WERI-Rb-1 (cell line): ENCODE measurements around the gene CCDC92.

Experiments
- DNase-seq: peaks from one replicate; pipeline ENCODE4 v3.0.0-alpha.2; 2020
- H3K27ac ChIP-seq: fragments of 250-450 bp; sonication (Bioruptor Pico); 2 replicates; pipeline ENCODE4 v1.5.1; 2020; ENCODE audit warnings: mild to moderate bottlenecking, moderate library complexity
- H3K27me3 ChIP-seq: fragments of 250-450 bp; sonication (Bioruptor Pico); 2 replicates; pipeline ENCODE4 v1.5.1; 2021; ENCODE audit warnings: mild to moderate bottlenecking, low read depth, moderate library complexity; ENCODE audit not compliant: insufficient read depth, severe bottlenecking
- H3K36me3 ChIP-seq: fragments of 250-450 bp; sonication (Bioruptor Pico); 2 replicates; pipeline ENCODE4 v1.5.1; 2020; ENCODE audit warnings: mild to moderate bottlenecking, moderate library complexity
- H3K4me3 ChIP-seq: 2 replicates; pipeline ENCODE4 v1.5.1; 2011; ENCODE audit warnings: low read depth, mild to moderate bottlenecking, control low read depth, low read length
- H3K9me3 ChIP-seq: fragments of 250-450 bp; sonication (Bioruptor Pico); 2 replicates; pipeline ENCODE4 v1.5.1; 2021; ENCODE audit warnings: mild to moderate bottlenecking, moderate library complexity; ENCODE audit not compliant: severe bottlenecking
- TF ChIP-seq, protein P1 (sequence below): IDR thresholded peaks from 2 replicates; pipeline ENCODE4 v1.5.1; 2011; ENCODE audit warnings: low read depth, mild to moderate bottlenecking, control low read depth, inconsistent platforms, low read length

The CCDC92 gene

DNA sequence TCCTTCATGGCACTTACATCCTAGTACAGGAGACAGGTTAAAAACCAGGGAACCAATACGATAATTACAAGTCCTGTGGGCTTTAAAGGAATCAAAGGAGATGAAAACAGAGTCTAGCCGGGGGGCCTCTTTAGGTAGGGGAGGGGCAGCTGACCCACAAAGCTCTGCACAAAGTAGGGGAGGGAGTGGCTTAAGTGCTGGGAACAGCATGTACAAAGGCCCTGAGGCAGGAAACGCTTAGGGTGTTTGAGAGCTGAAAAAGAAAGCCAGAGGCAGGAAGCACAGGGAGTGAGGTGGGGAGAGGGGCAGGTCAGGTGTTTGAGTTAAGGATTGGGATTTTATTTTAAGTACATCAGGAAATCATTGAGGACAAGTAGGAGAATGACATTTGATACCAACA lies 38.1 kb upstream of the CCDC92 start:
- no peak overlapping the region for H3K4me3 ChIP-seq
- H3K9me3 ChIP-seq: no peaks in the 10 kb centered on the region
- H3K27ac ChIP-seq: no peak overlapping the region
- no peaks in the 10 kb centered on the region for H3K27me3 ChIP-seq
- no peak for DNase-seq
- peaks cover 72% of the 10 kb centered on the region for H3K36me3 ChIP-seq
- TF ChIP-seq, protein P1, sequence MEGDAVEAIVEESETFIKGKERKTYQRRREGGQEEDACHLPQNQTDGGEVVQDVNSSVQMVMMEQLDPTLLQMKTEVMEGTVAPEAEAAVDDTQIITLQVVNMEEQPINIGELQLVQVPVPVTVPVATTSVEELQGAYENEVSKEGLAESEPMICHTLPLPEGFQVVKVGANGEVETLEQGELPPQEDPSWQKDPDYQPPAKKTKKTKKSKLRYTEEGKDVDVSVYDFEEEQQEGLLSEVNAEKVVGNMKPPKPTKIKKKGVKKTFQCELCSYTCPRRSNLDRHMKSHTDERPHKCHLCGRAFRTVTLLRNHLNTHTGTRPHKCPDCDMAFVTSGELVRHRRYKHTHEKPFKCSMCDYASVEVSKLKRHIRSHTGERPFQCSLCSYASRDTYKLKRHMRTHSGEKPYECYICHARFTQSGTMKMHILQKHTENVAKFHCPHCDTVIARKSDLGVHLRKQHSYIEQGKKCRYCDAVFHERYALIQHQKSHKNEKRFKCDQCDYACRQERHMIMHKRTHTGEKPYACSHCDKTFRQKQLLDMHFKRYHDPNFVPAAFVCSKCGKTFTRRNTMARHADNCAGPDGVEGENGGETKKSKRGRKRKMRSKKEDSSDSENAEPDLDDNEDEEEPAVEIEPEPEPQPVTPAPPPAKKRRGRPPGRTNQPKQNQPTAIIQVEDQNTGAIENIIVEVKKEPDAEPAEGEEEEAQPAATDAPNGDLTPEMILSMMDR: no peak

DNA sequence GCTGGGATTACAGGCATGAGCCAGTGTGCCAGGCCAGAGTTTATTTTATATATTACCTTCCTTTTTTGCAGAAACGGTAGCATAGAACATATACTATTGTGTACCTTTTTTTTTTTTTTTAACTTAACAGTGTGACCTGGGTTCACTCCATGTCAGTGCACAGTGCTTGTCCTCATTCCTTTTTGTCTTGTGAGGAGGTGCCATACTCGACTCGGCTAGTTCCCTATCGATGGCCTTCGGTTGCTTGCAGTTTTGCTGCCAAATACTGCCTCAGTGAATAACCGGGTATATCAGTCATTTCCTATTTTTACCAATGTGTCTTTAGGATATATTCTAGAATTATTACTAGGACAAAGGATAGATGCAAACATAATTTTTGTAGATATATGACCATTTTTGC lies 37.1 kb upstream of the CCDC92 start:
- TF ChIP-seq, protein P1: no peak
- Histone ChIP-seq H3K9me3 (no peaks in the 10 kb centered on the region), H3K27ac (no peak overlapping the region), H3K4me3 (no peak overlapping the region), H3K36me3 (peaks cover 80% of the 10 kb centered on the region), H3K27me3 (no peaks in the 10 kb centered on the region)
- DNase-seq: no peak

DNA sequence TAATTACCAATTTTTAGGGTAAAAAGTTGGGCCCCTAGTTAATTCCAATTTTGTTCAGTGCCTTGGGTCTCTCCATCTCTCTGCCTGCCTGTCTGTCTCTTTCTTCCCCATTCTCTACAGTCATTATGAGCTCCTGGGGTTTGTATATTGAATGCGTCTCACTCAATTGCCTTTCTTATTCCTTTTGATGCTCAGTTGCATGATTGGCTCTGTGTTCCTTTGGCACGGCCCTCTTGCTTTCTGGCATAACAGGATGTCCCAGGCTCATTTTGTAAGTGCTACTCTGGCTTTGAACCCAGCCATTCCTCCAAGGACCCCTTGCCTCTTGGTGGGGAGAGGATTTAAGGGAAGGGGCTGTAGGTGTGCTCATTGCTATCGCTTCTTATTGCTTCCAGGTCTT lies 36.0 kb upstream of the CCDC92 start:
- H3K4me3 ChIP-seq: no peak overlapping the region
- H3K36me3 ChIP-seq: peaks cover 85% of the 10 kb centered on the region
- no peak for DNase-seq
- TF ChIP-seq, protein P1: no peak
- no peaks in the 10 kb centered on the region for H3K27me3 ChIP-seq
- H3K27ac ChIP-seq: no peak overlapping the region
- no peaks in the 10 kb centered on the region for H3K9me3 ChIP-seq

DNA sequence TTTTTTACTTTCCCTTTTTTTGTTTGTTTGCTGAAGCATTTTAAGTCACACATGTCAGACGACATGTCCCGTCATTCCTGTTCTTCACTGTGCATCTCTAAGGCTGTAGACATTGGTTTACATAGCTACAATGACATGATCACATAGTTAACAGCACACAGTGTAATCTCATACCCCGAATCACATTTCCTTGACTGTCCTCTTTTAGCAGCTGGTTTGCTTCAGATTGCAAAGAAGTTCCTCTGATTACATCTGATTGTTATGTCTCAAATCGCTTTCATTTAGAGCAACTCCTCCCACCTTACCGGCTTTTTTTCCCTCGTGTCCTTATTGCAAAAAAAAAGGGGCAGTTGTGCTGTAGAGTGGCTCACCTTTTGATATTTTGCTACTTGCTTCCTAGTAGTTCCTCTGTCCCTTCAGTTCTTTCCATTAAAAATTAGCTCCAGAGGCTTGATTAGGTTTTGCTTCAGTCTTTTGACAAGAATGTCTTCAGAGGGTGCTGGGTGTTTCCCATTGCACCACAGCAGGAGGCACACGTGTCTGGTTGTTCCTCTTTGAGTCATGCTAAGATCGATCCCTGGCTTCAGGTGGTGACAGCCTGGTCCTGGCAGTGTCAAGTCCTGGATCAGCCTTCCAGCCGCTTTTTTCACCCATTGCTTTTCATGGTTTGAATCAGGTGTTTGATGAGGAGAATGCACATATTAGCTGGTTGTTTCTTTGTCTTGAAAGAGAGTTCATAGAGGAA lies 35.4 kb upstream of the CCDC92 start:
- Histone ChIP-seq H3K27me3 (no peaks in the 10 kb centered on the region), H3K36me3 (peaks cover 85% of the 10 kb centered on the region), H3K4me3 (no peak overlapping the region), H3K9me3 (no peaks in the 10 kb centered on the region), H3K27ac (no peak overlapping the region)
- TF ChIP-seq, protein P1: no peak
- no peak for DNase-seq

DNA sequence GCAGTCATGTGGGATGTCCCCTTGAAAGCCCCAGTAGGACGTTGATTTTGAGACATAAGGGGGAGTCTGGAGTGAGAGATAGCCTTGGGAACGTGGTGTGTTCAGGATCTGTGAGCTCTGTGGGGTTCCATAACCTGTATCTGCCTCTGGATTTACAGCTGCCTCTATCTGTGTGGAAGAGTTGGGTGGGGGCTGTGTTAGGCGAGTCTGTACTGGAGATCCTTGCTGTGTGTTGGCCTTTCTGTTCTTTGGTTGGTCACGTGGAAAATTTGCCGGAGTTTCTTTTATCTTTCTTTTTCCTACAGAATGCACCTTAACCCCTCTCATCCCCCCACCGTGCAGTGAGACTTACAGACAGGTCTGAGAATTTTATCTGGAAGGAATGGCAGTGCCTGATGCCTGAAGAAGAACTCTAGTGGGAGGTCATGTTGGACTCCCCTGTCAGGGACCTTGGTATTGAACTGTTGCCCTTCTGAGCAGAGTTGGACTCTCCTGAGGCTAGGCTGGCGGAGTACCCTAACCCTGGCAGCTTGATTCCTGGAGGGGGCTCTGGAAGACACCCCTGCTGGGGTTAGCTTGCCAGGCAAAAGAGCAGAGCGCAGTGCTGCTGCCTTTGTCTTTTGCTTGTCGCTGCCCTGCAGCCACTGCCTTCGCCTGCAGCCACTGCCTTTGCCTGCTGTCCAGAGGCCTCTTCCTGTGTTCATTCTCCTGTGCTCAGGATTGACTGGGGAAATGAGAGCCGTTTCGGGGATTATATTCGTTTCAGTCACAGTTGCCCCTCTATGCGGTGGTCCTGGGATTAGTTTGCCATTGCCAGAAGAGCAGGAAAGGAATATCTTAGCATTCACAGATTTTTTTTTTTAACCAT lies 34.4 kb upstream of the CCDC92 start:
- Histone ChIP-seq H3K9me3 (no peaks in the 10 kb centered on the region), H3K27ac (peak overlapping the region; percentile 45; the same call in 1 of the 2 replicates), H3K4me3 (no peak overlapping the region), H3K27me3 (no peaks in the 10 kb centered on the region), H3K36me3 (peaks cover 85% of the 10 kb centered on the region)
- TF ChIP-seq, protein P1: no peak
- DNase-seq: no peak
